Thymus (tissue), 11 donors: ENCODE data around the gene HSDL2. TPM values are rescaled to one million over a fixed set of nuclear protein-coding genes. Genes with fewer than 3 reads are reported as not detected.
A peak's percentile ranks its signal among the peaks of the same experiment; 100 is the strongest.

Experiments used
- DNase-seq, 9 donors: peaks; one replicate each; pipeline ENCODE4 v3.0.0-alpha.2; 2013; ENCODE audit warnings: low spot score in 9 of 9, low read depth in 6 of 9, missing footprints in 1 of 9
- H3K27ac ChIP-seq, 2 donors: one replicate each; pipeline ENCODE4 v1.5.1; 2013; ENCODE audit warnings: control low read depth in 1 of 2, low read depth in 1 of 2, low read length in 1 of 2, mild to moderate bottlenecking in 1 of 2, moderate library complexity in 1 of 2
- H3K27me3 ChIP-seq, 2 donors: one replicate each; pipeline ENCODE4 v1.5.1; 2013; ENCODE audit warnings: low read length in 1 of 2; ENCODE audit not compliant: control insufficient read depth in 2 of 2, insufficient read depth in 1 of 2
- H3K36me3 ChIP-seq, 2 donors: one replicate each; pipeline ENCODE4 v1.5.1; 2013; ENCODE audit warnings: low read length in 1 of 2, mild to moderate bottlenecking in 1 of 2, moderate library complexity in 1 of 2; ENCODE audit not compliant: control insufficient read depth in 2 of 2, insufficient read depth in 2 of 2
- H3K4me1 ChIP-seq, 2 donors: one replicate each; pipeline ENCODE4 v1.5.1; 2013; ENCODE audit warnings: low read length in 2 of 2; ENCODE audit not compliant: control insufficient read depth in 2 of 2, insufficient read depth in 2 of 2
- H3K4me3 ChIP-seq, 2 donors: one replicate each; pipeline ENCODE4 v1.5.1; 2013; ENCODE audit warnings: low read length in 2 of 2, control low read depth in 1 of 2, mild to moderate bottlenecking in 1 of 2
- H3K9me3 ChIP-seq, 2 donors: one replicate each; pipeline ENCODE4 v1.5.1; 2013; ENCODE audit warnings: low read length in 1 of 2, mild to moderate bottlenecking in 1 of 2; ENCODE audit not compliant: control insufficient read depth in 2 of 2, insufficient read depth in 1 of 2
- WGBS: extraction: QIAGEN DNeasy Blood & Tissue Kit; methylation state at CpG from one replicate; pipeline ENCODE4 v1.1.7; 2013; 5-methylcytosine and 5-hydroxymethylcytosine counted together
- polyA plus RNA-seq: library from polyadenylated mRNA; stranded (reverse); fragments of 200-250 nt; gene quantifications from one replicate; pipeline ENCODE4 v1.2.3, GENCODE V29; 2013
- total RNA-seq: library from RNA; stranded (reverse); fragments of 120-200 nt; gene quantifications from one replicate; pipeline ENCODE4 v1.2.4, GENCODE V29; 2013
- donor health status: healthy.

The HSDL2 gene
- total and polyA plus RNA-seq, 2 donors, result 27.6 to 28.6 TPM

DNA sequence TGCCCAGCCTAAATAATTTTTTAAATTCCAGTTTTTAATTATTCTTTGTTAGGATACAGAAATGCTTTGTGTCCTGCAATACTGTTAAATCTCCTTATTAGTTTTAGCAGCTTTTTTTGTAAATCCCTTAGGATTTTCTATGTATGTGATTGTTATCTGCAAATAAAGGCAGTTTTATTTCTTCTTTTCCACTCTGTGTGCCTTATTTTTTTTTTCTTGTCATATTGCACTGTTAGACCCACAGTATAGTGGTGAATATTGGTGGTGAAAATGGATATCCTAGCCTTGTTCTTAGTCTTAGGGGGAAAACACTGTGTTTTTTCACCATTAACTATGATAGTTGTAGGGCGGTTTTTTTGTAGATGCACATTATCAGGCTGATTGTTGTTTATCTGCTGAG is 95.4 kb downstream of the HSDL2 start:
- Histone ChIP-seq H3K27ac (no peak overlapping the region), H3K9me3 (peaks cover 0 to 3% of the 10 kb centered on the region in 2 donors), H3K4me1 (no peaks in the 10 kb centered on the region), H3K36me3 (peaks cover 3 to 7% of the 10 kb centered on the region in 2 donors), H3K27me3 (no peaks in the 10 kb centered on the region), H3K4me3 (no peak overlapping the region)
- DNase-seq, result no peak
- 100% methylated on average over 1 of the region's 1 CpG for WGBS

DNA sequence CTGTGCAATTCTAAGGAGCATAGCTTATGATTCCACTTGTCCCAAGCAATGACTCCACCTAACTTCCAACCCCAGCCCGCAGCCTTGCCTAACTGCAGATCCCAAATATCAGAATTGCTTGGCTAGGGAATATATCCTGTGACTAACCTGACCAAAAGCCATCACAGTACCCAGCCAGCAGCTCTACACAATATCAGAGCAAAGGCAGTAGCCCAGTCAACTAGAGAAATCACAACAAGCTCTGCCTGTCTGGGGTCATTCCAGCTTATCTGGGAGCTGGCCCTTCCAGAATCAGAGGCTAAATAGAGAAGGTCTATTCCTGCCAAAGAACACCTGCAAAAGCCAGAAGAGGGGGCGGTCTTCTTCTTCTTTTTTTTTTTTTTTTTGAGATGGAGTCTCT is 97.4 kb downstream of the HSDL2 start:
- no peaks in the 10 kb centered on the region for H3K4me1 ChIP-seq
- no peak overlapping the region for H3K27ac ChIP-seq
- 98% methylated on average over 2 of the region's 2 CpGs for WGBS
- no peaks in the 10 kb centered on the region for H3K27me3 ChIP-seq
- DNase-seq, result no peak
- peaks cover 0 to 3% of the 10 kb centered on the region in 2 donors for H3K9me3 ChIP-seq
- H3K36me3 ChIP-seq, result peaks cover 0 to 5% of the 10 kb centered on the region in 2 donors
- no peak overlapping the region for H3K4me3 ChIP-seq

GRCh38 chr9:112479221-112479620 is 99.3 kb downstream of the HSDL2 start:
- no peaks in the 10 kb centered on the region for H3K27me3 ChIP-seq
- H3K27ac ChIP-seq, result no peak overlapping the region
- H3K9me3 ChIP-seq, result peaks cover 0 to 3% of the 10 kb centered on the region in 2 donors
- H3K4me3 ChIP-seq, result no peak overlapping the region
- no peak for DNase-seq
- peaks cover 0 to 6% of the 10 kb centered on the region in 2 donors for H3K36me3 ChIP-seq
- H3K4me1 ChIP-seq, result no peaks in the 10 kb centered on the region

DNA sequence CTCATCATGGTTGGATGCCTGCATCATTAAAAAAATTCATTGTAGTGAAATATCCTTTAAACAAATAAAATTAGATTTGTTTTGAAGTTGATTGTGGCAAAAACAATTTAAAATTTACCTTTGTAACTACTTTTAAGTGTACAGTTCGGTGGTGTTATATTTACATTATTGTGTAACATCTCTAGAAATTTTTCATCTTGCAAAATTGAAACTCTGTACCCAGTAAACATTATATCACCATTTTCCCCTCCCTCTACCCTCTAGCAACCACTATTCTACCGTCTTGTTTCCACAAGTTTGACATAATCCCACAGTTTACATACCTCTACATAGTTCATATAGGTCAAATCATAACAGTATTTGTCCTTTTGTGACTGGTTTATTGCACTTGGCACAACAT is 104.7 kb downstream of the HSDL2 start:
- peaks cover 0 to 3% of the 10 kb centered on the region in 2 donors for H3K36me3 ChIP-seq

DNA sequence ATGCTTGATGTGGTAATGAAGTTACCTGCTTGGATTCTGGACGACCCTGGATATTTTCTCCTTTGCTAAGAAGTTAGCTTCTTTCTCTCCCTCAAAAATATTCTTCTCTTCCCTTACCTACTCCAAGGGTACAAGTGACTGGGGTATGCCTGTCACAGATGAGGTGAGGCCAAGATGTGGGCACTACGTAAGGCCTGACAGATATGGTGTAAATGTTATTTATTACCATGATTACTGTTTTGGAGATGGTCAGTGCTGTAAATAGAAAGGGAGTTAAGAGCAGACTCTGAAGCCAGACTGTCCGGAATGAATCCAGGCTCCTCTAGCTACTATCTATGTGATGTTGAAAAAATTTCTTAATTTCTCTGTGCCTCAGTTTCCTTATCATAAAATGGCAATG is 105.7 kb downstream of the HSDL2 start:
- no peak for DNase-seq
- 98% methylated on average over 3 of the region's 3 CpGs for WGBS
- H3K27ac ChIP-seq, result no peak overlapping the region
- H3K36me3 ChIP-seq, result peaks cover 0 to 3% of the 10 kb centered on the region in 2 donors
- H3K4me3 ChIP-seq, result peak overlapping the region; percentile 88 to 90
- H3K9me3 ChIP-seq, result no peaks in the 10 kb centered on the region
- no peaks in the 10 kb centered on the region for H3K27me3 ChIP-seq
- H3K4me1 ChIP-seq, result peaks cover 7 to 12% of the 10 kb centered on the region in 2 donors

More for the DNA sequence above, 104.7 kb downstream of the HSDL2 start:
- Histone ChIP-seq H3K4me1 (peaks cover 7 to 12% of the 10 kb centered on the region in 2 donors), H3K4me3 (no peak overlapping the region), H3K27me3 (no peaks in the 10 kb centered on the region), H3K27ac (no peak overlapping the region), H3K9me3 (no peaks in the 10 kb centered on the region)
- DNase-seq, result no peak
- WGBS, result 97% methylated on average over 2 of the region's 2 CpGs

DNA sequence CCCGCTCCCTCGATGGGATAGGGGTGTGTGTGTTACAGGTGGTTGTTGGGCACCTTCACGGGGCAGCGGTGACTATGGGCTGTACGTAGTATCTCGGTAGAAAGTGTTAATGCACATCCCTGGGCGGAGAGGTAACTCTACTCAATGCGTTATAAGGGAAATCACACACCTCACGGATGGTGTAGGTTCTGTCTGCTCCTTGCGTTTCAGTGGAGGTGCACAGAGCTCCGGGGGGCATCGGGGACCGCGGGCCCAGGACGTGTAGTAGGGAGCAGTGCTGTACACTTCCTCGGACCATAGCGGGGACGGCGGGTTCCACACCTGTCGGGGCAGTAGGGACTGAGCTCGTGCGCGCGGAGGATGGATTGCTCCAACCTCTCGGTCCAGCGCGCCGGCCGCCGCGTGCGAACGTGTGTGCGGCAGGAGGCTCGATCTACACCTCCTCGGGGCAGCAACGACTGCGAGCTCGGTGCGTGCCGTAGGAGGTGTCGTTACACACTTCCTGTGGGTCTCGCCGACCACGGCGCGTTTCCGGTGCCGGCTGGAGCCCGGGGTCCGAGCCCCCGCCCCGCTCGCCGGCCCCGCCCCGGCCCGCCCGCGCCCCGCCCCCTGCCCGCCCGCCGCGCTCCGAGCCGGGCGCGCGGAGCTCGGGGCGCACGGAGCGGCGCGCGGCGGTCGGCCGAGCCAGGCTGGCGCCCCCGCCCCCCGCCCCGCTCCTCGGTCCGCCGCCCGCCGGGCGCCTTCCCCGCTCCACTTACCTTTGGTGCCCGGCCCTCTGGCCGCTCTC is 106.5 kb downstream of the HSDL2 start, which contains the start of gene KIAA1958:
Gene KIAA1958, plus strand, starts transcription at position 607 of the 787 bp plus-strand sequence. CDS start 87,254 bp downstream, outside the sequence.
- Histone ChIP-seq H3K27ac (peak within 1 kb of the TSS; percentile 79 to 85), H3K4me3 (peak within 1 kb of the TSS; percentile 88 to 90), H3K36me3 (peaks cover 0 to 3% of the 10 kb centered on the region in 2 donors), H3K4me1 (peaks cover 7 to 12% of the 10 kb centered on the region in 2 donors), H3K27me3 (no peaks in the 10 kb centered on the region), H3K9me3 (no peaks in the 10 kb centered on the region)
- 3% methylated on average over 93 of the region's 93 CpGs for WGBS
- DNase-seq, result peak in 8 of 9 donors; percentile 29 to 86 (median 66)

- peaks cover 7 to 12% of the 10 kb centered on the region in 2 donors for H3K4me1 ChIP-seq
- H3K27ac ChIP-seq, result peak overlapping the region; percentile 79 to 85
- H3K27me3 ChIP-seq, result no peaks in the 10 kb centered on the region
- H3K4me3 ChIP-seq, result peak overlapping the region; percentile 63 to 88
- no peaks in the 10 kb centered on the region for H3K9me3 ChIP-seq
- DNase-seq, result peak in 8 of 9 donors; percentile 30 to 73 (median 50)
- under 1% methylated on average over 80 of the region's 80 CpGs for WGBS
- peaks cover 0 to 2% of the 10 kb centered on the region in 2 donors for H3K36me3 ChIP-seq
These were observed 107.3 kb downstream of the HSDL2 start for GRCh38 chr9:112487008-112487798.

DNA sequence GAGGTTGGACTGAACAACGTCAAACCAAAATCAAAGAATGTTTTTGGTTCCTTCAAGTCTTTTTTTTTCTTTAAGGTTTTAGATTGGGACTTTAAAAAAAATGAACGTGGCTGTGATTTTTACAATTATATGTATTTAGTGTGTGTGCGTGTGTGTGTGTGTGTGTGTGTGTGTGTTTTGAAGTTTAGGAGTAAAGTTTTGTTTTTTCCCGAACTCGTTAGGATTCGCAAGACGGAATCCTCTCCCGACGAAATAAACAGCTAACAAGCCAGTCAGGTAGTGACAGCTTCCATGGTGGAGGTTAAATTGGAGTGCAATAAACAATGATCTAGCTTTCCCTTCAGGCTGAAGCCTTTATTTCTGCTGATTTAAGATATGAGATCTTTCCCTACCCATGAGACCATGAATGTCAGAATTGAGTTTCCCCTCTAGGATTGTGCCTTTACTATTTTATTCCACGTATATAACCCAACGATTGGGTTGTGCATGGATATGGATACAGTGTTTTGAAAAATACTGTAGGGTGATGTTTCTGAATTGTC is 108.0 kb downstream of the HSDL2 start:
- Histone ChIP-seq H3K4me1 (peaks cover 7 to 12% of the 10 kb centered on the region in 2 donors), H3K27me3 (no peaks in the 10 kb centered on the region), H3K36me3 (no peaks in the 10 kb centered on the region), H3K9me3 (no peaks in the 10 kb centered on the region), H3K4me3 (peak overlapping the region; percentile 63 to 88), H3K27ac (peak overlapping the region in 1 of 2 donors; percentile 79)
- 34% methylated on average over 11 of the region's 11 CpGs for WGBS
- DNase-seq, result no peak
